ENCODE results near the gene COL8A2. TPM values are rescaled to one million over a fixed set of nuclear protein-coding genes. Genes with fewer than 3 reads are reported as not detected.
A peak's percentile ranks its signal among the peaks of the same experiment; 100 is the strongest.

COL8A2 gene
- total RNA-seq, 1 donor from 2014 or later, result 18.1 TPM

- no peak overlapping the region for H3K4me3 Mint-ChIP-seq (ENCODE audit: unreplicated experiment)
- H3K27me3 Mint-ChIP-seq (ENCODE audit: low read depth), result no peaks in the 10 kb centered on the region
- H3K36me3 Mint-ChIP-seq (ENCODE audit: low read depth), result peaks cover 11% of the 10 kb centered on the region
- no peak overlapping the region for H3K27ac Mint-ChIP-seq (ENCODE audit: unreplicated experiment)
- H3K4me1 Mint-ChIP-seq (ENCODE audit: low read depth), result peaks cover 17% of the 10 kb centered on the region
- peak; percentile 26 for DNase-seq (ENCODE audit: low spot score)
- no peak for TF ChIP-seq CTCF (IDR thresholded peaks at IDR 0.05)
- no peaks in the 10 kb centered on the region for H3K9me3 Mint-ChIP-seq (ENCODE audit: low read depth)
Observed at GRCh38 chr1:36092798-36093185, 32.2 kb downstream of the COL8A2 start.

- H3K9me3 Mint-ChIP-seq (ENCODE audit: low read depth), result no peaks in the 10 kb centered on the region
- no peak for TF ChIP-seq CTCF (IDR thresholded peaks at IDR 0.05)
- H3K27me3 Mint-ChIP-seq (ENCODE audit: low read depth), result no peaks in the 10 kb centered on the region
- DNase-seq (ENCODE audit: low spot score), result peak; percentile 41
- peaks cover 11% of the 10 kb centered on the region for H3K36me3 Mint-ChIP-seq (ENCODE audit: low read depth)
- no peak overlapping the region for H3K27ac Mint-ChIP-seq (ENCODE audit: unreplicated experiment)
- peaks cover 17% of the 10 kb centered on the region for H3K4me1 Mint-ChIP-seq (ENCODE audit: low read depth)
- H3K4me3 Mint-ChIP-seq (ENCODE audit: unreplicated experiment), result no peak overlapping the region
Observed at GRCh38 chr1:36092166-36092797, 32.7 kb downstream of the COL8A2 start.

GRCh38 chr1:36091698-36092097 is 33.3 kb downstream of the COL8A2 start:
- Mint-ChIP-seq H3K36me3 (ENCODE audit: low read depth) (peaks cover 11% of the 10 kb centered on the region), H3K9me3 (ENCODE audit: low read depth) (no peaks in the 10 kb centered on the region), H3K27ac (ENCODE audit: unreplicated experiment) (no peak overlapping the region), H3K27me3 (ENCODE audit: low read depth) (no peaks in the 10 kb centered on the region), H3K4me1 (ENCODE audit: low read depth) (peaks cover 17% of the 10 kb centered on the region), H3K4me3 (ENCODE audit: unreplicated experiment) (no peak overlapping the region)
- DNase-seq (ENCODE audit: low spot score), result peak; percentile 76
- no peak for TF ChIP-seq CTCF (IDR thresholded peaks at IDR 0.05)

- Mint-ChIP-seq H3K27ac (ENCODE audit: unreplicated experiment) (no peak overlapping the region), H3K27me3 (ENCODE audit: low read depth) (no peaks in the 10 kb centered on the region), H3K36me3 (ENCODE audit: low read depth) (peaks cover 11% of the 10 kb centered on the region), H3K4me3 (ENCODE audit: unreplicated experiment) (no peak overlapping the region), H3K4me1 (ENCODE audit: low read depth) (peaks cover 14% of the 10 kb centered on the region), H3K9me3 (ENCODE audit: low read depth) (no peaks in the 10 kb centered on the region)
- peak; percentile 59 for DNase-seq (ENCODE audit: low spot score)
- no peak for TF ChIP-seq CTCF (IDR thresholded peaks at IDR 0.05)
Observed at GRCh38 chr1:36091141-36091540, 33.9 kb downstream of the COL8A2 start.

- Mint-ChIP-seq H3K4me1 (ENCODE audit: low read depth) (peaks cover 14% of the 10 kb centered on the region), H3K9me3 (ENCODE audit: low read depth) (no peaks in the 10 kb centered on the region), H3K36me3 (ENCODE audit: low read depth) (peaks cover 11% of the 10 kb centered on the region), H3K4me3 (ENCODE audit: unreplicated experiment) (peak overlapping the region; percentile 83), H3K27ac (ENCODE audit: unreplicated experiment) (peak overlapping the region; percentile 87), H3K27me3 (ENCODE audit: low read depth) (no peaks in the 10 kb centered on the region)
- no peak for TF ChIP-seq CTCF (IDR thresholded peaks at IDR 0.05)
- DNase-seq (ENCODE audit: low spot score), result peak; percentile 73
Observed at GRCh38 chr1:36089393-36090121, 35.5 kb downstream of the COL8A2 start.
